ENCODE results near the gene NAA15.
"Not testable (repeated sequence)": the region's sequence is repeated elsewhere in the genome, so short reads cannot be mapped to it uniquely, and the experiment has no call there.

NAA15 gene

GRCh38 chr4:139301113-139301820, at the start of gene NAA15:
Gene NAA15, plus strand, starts transcription at chr4:139301505. Its CDS starts 273 bp downstream, at chr4:139301778.
- peak within 1 kb of the TSS; percentile 95 for H3K4me3 ChIP-seq (ENCODE audit: control insufficient read depth, low read depth, low read length)
- no peak for TF ChIP-seq CTCF (conservative IDR thresholded peaks at IDR 0.05; ENCODE audit: control insufficient read depth, insufficient read depth, low read depth, low read length)
- peak; percentile 96 for DNase-seq (ENCODE audit: low read depth)

GRCh38 chr4:139253046-139253445, 48.3 kb upstream of the NAA15 start:
- no peak for TF ChIP-seq CTCF (conservative IDR thresholded peaks at IDR 0.05; ENCODE audit: control insufficient read depth, insufficient read depth, low read depth, low read length)
- DNase-seq (ENCODE audit: low read depth), result no peak
- H3K4me3 ChIP-seq (ENCODE audit: control insufficient read depth, low read depth, low read length), result no peak overlapping the region

- DNase-seq (ENCODE audit: low read depth), result peak; percentile 43
- no peak overlapping the region for H3K4me3 ChIP-seq (ENCODE audit: control insufficient read depth, low read depth, low read length)
- no peak for TF ChIP-seq CTCF (conservative IDR thresholded peaks at IDR 0.05; ENCODE audit: control insufficient read depth, insufficient read depth, low read depth, low read length)
Measured at GRCh38 chr4:139253713-139254112, 47.6 kb upstream of the NAA15 start.

- DNase-seq (ENCODE audit: low read depth); H3K4me3 ChIP-seq (ENCODE audit: control insufficient read depth, low read depth, low read length): not testable (repeated sequence)
Measured at GRCh38 chr4:139255581-139255980, 45.7 kb upstream of the NAA15 start.

GRCh38 chr4:139256349-139256748, 45.0 kb upstream of the NAA15 start:
- no peak for DNase-seq (ENCODE audit: low read depth)
- H3K4me3 ChIP-seq (ENCODE audit: control insufficient read depth, low read depth, low read length), result no peak overlapping the region
- TF ChIP-seq CTCF (conservative IDR thresholded peaks at IDR 0.05; ENCODE audit: control insufficient read depth, insufficient read depth, low read depth, low read length), result no peak

GRCh38 chr4:139265654-139266053, 35.7 kb upstream of the NAA15 start:
- TF ChIP-seq CTCF (conservative IDR thresholded peaks at IDR 0.05; ENCODE audit: control insufficient read depth, insufficient read depth, low read depth, low read length), result no peak

GRCh38 chr4:139266208-139266582, 35.1 kb upstream of the NAA15 start:
- no peak for DNase-seq (ENCODE audit: low read depth)
- H3K4me3 ChIP-seq (ENCODE audit: control insufficient read depth, low read depth, low read length), result peak overlapping the region; percentile 52
- no peak for TF ChIP-seq CTCF (conservative IDR thresholded peaks at IDR 0.05; ENCODE audit: control insufficient read depth, insufficient read depth, low read depth, low read length)

More at GRCh38 chr4:139265654-139266053, 35.7 kb upstream of the NAA15 start:
- DNase-seq (ENCODE audit: low read depth), result no peak
- no peak overlapping the region for H3K4me3 ChIP-seq (ENCODE audit: control insufficient read depth, low read depth, low read length)
